ENCODE data around the gene COX4I1.

COX4I1 gene

GRCh38 chr16:85840801-85841200, 41.3 kb downstream of the COX4I1 start:
- no peak for DNase-seq (ENCODE audit: low read depth in 2 of 2)

- no peak for DNase-seq (ENCODE audit: low read depth in 2 of 2)
These were observed 42.9 kb downstream of the COX4I1 start for GRCh38 chr16:85842435-85842834.

- DNase-seq (ENCODE audit: low read depth in 2 of 2) = no peak
These were observed 43.4 kb downstream of the COX4I1 start for GRCh38 chr16:85842848-85843247.

- DNase-seq (ENCODE audit: low read depth in 2 of 2) = no peak
These were observed 44.1 kb downstream of the COX4I1 start for GRCh38 chr16:85843471-85844168.

- DNase-seq (ENCODE audit: low read depth in 2 of 2) = no peak
These were observed 44.6 kb downstream of the COX4I1 start for GRCh38 chr16:85844169-85844481.

- DNase-seq (ENCODE audit: low read depth in 2 of 2) = no peak
These were observed 45.3 kb downstream of the COX4I1 start for GRCh38 chr16:85844786-85845185.

- no peak for DNase-seq (ENCODE audit: low read depth in 2 of 2)
These were observed 45.8 kb downstream of the COX4I1 start for GRCh38 chr16:85845266-85845665.

- no peak for DNase-seq (ENCODE audit: low read depth in 2 of 2)
These were observed 47.0 kb downstream of the COX4I1 start for GRCh38 chr16:85846461-85846860.

- DNase-seq (ENCODE audit: low read depth in 2 of 2) = no peak
These were observed 47.5 kb downstream of the COX4I1 start for GRCh38 chr16:85847036-85847435.

- DNase-seq (ENCODE audit: low read depth in 2 of 2) = no peak
These were observed 48.4 kb downstream of the COX4I1 start for GRCh38 chr16:85847681-85848601.

GRCh38 chr16:85848986-85849385, 49.5 kb downstream of the COX4I1 start:
- no peak for DNase-seq (ENCODE audit: low read depth in 2 of 2)

- no peak for DNase-seq (ENCODE audit: low read depth in 2 of 2)
These were observed 49.9 kb downstream of the COX4I1 start for GRCh38 chr16:85849388-85849787.

GRCh38 chr16:85850344-85850880, 50.9 kb downstream of the COX4I1 start:
- no peak for DNase-seq (ENCODE audit: low read depth in 2 of 2)

GRCh38 chr16:85851034-85851785, 51.7 kb downstream of the COX4I1 start:
- no peak for DNase-seq (ENCODE audit: low read depth in 2 of 2)

- no peak for DNase-seq (ENCODE audit: low read depth in 2 of 2)
These were observed 54.4 kb downstream of the COX4I1 start for GRCh38 chr16:85853547-85854545.

- no peak for DNase-seq (ENCODE audit: low read depth in 2 of 2)
These were observed 55.4 kb downstream of the COX4I1 start for GRCh38 chr16:85854935-85855334.

GRCh38 chr16:85856079-85856478, 56.6 kb downstream of the COX4I1 start:
- no peak for DNase-seq (ENCODE audit: low read depth in 2 of 2)

- DNase-seq (ENCODE audit: low read depth in 2 of 2) = no peak
These were observed 57.1 kb downstream of the COX4I1 start for GRCh38 chr16:85856585-85856984.

Data from stimulated activated CD8-positive, alpha-beta memory T cell treated with anti-CD3 and anti-CD28 coated beads, Interleukin-7, amount 100 ng/mL, for 4 hours (primary cell).